GM18870 (cell line): ENCODE measurements around the gene EEF1G.
"Not testable (repeated sequence)": the region's sequence is repeated elsewhere in the genome, so short reads cannot be mapped to it uniquely, and the experiment has no call there.

Experiments used
- ATAC-seq: cut with Tn5 transposase; IDR thresholded peaks from one replicate; pipeline ENCODE4 v1.9.1; 2021; ENCODE audit warnings: moderate library complexity; ENCODE audit not compliant: unreplicated experiment

EEF1G gene, protein sequence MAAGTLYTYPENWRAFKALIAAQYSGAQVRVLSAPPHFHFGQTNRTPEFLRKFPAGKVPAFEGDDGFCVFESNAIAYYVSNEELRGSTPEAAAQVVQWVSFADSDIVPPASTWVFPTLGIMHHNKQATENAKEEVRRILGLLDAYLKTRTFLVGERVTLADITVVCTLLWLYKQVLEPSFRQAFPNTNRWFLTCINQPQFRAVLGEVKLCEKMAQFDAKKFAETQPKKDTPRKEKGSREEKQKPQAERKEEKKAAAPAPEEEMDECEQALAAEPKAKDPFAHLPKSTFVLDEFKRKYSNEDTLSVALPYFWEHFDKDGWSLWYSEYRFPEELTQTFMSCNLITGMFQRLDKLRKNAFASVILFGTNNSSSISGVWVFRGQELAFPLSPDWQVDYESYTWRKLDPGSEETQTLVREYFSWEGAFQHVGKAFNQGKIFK

DNA sequence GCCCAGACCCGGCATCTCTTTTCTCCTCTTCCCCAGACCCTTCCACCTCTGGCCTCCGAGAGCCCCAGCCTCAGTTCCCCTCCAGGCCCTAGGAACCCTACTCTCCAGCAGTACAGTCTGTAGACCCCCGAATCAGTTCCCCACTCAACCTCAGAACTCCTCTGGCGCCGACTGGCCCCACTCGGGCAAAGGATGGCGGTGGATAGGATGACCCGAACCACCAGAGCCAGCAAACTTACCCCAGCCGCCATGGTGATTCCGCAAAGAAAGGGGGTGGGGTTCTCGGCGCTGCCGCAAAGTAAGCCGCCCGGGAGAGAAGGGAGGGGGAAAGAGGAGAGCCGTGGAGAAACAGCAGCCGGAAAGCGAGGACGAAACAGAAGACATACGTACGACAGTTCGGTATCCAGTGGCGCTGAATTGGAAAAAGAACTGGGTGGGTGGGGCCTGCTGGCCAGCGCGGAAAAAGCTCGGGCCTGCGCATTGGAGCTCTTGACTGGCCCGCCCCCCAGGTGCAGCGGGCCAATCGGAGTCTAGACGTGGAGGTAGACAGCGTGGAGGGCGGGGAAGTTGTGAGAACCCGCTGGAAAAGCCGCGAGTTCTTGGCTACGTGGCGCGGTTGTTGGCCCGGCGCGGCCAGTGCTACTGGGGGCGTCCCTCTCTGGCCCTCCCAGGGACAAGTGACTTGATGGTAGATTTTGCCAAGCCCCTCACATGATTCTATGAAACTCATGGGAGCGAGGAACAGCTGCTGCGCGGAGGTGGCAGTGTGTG lies at the start of gene EEF1G:
TSS of gene EEF1G (minus strand) at position 300 of the 771 bp plus-strand sequence. CDS start at position 251, 49 bp downstream.
- peak; percentile 90 for ATAC-seq

DNA sequence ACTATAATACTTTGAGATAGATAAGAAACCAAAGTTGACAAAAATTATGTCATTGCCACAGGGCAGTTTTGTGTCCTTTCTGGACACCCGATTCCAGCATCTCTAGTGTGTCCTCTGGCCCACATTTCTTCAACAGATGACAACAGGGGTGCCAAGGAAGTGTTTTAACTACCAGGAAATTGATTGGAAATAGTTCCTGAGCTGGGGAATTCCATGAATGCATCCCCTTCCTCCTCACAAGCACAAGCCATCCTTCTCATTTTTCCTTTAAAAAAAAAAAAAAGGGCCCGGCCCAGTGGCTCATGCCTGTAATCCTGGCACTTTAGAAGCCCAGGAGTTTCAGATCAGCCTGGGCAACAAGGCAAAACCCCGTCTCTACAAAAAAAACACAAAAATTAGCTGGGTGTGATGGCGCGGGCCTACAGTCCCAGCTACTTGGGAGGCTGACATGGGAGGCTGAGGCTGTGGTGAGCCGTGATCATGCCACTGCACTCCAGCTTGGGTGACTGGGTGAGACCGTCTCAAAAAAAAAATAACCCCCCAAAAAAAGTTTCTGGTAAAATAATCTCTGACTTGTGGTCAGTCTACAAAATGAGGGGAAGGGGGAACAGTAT lies 48.9 kb upstream of the EEF1G start:
- ATAC-seq = no peak

DNA sequence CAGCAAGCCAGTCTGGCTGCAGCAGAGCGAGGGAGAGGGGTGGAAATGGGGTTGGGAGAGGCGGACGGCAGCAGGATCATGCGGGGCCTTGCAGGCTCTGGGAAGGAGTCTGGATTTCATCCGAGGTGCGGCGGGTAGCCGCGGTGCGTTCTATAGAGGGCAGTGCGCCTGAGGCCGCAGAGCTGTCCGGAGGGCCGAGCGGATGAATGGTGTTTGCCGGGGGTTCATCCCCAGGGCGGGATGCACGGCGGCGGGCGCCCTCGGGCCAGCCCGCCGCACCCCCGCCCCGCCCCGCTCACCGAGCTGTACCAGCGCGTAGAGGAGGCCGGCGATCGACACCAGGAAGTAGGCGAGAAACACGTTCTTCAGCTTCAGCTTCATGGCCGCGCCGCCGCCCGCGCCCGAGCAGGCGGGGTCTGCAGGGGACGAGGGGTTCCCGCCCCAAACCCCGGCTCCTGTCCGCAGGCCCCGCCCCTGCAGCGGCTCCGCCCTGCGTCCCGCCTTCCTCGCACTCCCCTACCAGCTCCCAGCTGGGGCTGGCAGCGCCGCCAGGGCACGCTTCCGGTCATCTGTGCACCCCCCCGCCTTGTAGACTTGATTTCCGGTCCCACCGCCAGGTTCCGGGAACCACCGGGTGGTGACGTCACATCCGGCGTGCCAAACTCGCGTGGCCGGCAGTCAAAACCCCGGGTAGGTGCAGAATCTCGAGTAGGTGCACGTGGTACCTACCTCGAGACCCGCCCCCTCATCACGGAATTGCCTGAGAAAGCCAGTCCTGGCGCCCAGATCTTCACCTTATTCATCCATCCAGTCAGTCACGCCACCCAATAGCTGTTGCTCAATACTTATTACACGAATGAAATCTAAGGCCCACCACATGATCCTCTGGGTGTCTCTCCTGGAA lies 48.1 kb upstream of the EEF1G start, which contains the start of gene B3GAT3:
TSS of gene B3GAT3 (minus strand) at position 420 of the 904 bp plus-strand sequence. CDS start at position 381, 39 bp downstream.
- ATAC-seq = peak; percentile 95

DNA sequence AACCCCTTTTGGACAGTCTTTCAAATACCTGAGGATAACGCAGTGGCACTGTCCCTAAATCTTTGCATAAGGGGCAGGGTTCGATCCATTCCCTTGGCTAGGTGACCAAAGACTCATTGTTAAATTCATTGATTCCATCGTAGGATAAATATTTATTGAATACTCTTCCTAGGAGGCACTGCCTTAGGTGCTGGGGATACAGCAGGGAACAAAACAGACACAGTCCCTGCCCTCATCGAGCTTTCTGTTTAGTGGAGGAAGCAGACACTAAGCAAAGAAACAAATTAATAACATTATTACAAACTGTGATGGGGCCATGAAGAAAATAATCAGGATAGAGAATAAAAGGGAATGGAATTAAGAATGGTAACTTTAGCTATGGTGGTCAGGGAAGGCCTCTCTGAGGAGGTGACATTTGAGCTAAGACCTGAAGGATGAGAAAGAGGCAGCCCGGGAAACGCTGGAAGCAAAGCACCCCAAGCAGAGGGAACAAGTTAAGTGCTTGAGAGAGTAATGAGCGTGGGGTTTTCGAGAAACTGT lies 47.4 kb upstream of the EEF1G start:
- ATAC-seq = no peak

DNA sequence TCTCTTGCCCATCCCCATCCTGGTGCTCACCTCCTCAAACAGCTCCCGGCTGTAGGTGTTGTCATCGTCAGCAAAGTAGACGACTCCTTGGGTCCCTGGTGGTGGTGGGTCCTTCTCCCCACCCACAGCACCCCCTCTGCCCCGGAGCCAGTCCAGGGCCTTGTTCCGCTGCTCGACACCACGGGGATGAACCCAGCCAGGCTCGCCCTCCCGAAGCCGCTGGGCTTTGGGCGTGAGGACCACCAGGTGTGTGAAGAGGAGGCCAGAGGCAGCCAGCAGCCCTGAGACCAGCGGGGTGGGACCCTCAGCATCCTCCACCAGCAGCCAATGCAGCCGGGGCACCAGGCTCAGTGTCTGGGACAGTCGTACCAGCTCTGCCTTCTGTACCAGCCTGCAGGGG lies 43.3 kb upstream of the EEF1G start:
- ATAC-seq = not testable (repeated sequence)

DNA sequence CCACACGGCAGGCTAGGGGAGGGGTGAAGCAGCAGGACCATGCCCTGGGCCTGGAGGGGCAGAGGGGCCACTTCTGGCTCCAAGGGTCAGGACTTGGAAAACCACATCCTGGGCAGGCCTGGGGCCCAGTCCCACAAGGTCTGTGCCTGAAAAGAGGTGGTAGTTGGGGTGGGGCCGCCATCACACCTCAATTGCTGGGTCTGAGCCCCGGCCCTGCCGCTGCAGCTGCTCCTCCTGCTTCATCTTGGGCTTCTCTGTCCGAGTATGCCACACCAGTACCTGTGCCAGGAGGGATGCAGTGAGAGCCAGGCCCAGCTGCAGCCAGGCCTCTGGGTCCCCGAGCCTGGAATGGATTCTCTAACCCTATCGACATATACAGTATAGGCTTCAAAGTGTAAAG lies 41.8 kb upstream of the EEF1G start:
- no peak for ATAC-seq

DNA sequence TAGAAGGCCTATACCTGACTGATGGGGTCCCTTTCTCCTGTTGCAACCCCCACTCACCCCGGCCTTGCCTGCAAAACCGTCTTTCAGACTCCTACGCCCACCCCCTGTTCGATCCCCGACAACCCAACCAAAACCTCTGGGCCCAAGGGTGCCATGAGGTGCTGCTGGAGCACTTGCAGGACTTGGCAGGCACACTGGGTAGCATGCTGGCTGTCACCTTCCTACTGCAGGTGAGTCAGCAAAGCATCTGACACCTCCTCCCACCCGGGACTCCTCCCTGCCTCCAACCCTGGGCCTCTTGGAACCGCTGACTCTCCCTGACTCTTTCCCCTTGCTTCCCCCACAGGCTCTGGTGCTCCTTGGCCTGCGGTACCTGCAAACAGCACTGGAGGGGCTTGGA lies 40.6 kb upstream of the EEF1G start:
- no peak for ATAC-seq

DNA sequence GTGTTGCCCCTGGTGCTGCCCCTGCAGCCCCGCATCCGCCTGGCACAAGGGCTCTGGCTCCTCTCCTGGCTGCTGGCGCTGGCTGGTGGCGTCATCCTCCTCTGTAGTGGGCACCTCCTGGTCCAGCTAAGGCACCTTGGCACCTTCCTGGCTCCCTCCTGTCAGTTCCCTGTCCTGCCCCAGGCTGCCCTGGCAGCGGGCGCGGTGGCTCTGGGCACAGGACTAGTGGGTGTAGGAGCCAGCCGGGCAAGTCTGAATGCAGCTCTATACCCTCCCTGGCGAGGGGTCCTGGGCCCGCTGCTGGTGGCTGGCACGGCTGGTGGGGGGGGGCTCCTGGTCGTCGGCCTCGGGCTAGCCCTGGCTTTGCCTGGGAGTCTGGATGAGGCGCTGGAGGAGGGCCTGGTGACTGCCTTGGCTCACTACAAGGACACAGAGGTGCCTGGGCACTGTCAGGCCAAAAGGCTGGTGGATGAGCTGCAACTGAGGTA lies 39.6 kb upstream of the EEF1G start:
- ATAC-seq = no peak

DNA sequence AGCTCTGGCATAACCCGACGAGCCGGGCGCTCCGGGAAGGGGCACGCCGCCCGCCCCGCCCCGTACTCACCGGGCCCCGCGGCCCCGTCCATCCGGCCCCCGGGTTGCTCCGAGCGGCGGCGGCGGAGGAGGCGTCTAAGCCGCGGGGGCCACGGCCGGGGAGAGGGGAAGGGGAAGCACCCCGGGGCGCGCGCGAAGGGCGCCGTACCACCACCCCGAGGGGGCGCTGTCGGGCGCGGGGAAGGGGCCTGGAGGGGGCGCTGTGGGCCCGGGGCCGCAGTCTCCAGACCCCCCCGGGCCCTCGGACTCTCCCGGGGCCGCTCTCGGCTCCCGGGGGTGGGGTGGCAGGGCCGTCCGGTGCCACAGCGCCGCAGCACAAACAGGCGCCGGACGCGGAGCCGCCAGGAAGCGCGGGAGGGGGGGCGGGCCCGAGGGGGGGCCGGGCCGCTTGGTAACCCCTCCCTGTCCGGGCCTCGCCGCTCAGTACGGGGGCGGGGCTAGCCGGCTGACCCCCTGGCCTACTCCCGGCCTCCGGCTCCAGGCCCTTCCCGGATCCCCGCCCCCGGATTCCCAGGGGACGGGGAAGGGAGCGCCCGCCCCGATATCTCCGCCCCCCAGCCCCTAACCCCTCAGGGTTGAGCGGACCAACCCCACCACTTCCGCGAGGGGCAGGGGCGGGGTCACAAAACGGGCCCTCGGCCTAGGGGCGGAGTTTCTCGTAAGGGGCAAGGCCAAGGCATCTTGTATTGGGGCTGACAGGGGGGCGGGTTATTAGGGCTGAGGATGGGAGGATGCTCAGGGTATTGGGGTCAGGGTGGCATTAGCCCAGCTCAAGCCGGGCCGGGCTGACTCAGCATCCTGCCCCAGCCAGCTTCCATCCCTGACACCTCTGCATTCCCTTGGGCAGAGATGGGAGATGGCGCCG lies 38.9 kb upstream of the EEF1G start, which contains the start of the genes EML3 and ROM1:
TSS of gene EML3 (minus strand) at position 410 of the 925 bp plus-strand sequence. CDS start at position 92, 318 bp downstream.
TSS of gene ROM1 (plus strand) at position 892 of the 925 bp plus-strand sequence. CDS start at position 917, 25 bp downstream.
- ATAC-seq = peak; percentile 62

DNA sequence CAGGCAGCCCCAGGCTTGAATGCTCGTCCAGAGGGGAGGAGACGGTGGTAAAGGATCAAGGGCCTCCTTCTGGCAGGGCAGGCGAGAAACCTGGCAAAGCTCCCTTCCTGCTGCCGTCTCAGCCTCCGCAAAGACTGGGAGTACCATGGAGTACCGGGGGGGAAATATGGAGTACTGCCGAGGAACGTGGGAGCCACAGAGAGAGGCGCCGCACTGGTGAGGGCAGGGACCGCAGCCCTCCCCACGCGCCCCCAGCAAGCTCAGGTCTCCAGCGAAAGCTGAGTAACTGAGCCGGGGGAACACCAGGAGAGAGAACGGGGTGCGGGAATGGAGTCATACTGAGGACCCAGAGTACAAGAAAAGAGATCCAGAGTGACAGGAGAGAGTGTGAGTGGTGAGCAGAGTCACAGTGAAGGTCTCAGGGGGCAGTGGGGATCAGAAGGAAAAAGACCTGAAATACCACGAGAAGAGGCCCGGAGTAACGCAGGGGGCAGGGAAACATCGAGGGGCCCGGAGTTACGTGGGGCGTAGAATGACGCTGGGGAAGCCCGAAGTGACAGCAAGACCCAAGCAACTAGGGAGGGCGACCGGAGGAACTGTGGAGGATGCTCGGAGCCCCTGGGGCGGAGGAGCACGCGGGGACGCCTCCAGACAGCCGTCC lies 38.1 kb upstream of the EEF1G start:
- ATAC-seq = peak; percentile 11

DNA sequence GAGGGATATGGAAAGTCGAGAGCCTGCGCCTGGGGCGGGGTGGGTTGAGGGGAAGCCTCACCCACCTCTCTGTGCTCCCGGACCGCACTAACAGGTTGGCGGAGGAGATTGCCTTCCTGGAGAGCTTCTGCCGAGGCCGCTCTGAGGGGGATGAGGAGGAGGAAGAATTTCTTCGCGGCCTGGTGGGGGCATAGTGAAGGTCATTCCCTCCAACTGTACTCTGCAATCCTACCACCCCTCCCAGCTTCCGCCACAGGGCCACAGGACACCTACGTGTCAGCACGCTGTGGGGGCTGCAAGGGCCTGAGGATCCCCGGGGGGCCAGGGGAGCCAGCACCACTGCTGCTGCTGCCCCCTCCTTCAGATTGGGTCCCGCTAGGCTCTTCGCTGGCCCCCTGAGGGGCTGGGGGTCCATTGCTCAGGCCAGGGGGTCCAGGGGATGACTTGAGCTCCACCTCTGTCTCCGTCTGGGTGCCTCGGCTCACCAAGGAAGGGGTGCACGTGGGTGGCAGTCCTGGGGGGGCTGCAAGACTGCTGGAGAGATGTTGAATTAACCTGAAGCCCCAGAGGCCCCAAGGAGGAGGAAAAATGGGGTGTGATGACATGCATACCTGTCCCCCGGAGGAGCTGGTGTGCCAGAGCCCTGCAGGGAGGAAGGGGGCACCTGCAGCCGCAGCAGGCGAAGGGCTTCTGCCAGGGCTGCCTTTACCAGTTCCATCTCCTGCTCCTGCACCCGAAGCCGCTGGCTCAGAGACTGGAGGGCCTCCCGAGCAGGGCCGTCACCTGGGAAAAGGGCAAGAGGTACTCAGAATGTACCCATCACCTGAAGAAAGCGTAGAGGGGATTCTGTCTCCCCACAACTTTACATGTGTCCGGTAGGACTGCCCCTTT lies 37.4 kb upstream of the EEF1G start:
- ATAC-seq = no peak

DNA sequence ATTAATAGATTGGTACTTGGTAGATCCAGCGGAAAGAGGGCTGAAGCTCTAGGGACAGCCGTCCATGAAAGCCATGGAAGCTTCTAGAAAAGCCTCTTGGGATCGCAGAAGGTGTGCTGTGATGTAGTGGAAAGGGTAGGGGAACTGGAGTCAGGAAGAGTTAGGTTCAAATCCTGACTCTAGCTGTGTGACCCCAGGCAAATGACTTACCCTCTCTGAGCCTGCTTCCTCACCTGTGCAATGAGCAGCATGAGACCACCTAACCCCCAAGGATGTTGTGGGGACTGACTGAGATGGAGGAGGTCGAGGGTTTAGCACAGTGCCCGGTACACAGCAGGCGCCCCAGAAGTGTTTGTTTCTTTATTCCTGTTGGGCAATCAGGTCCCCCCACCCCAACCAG lies 36.7 kb upstream of the EEF1G start:
- no peak for ATAC-seq

DNA sequence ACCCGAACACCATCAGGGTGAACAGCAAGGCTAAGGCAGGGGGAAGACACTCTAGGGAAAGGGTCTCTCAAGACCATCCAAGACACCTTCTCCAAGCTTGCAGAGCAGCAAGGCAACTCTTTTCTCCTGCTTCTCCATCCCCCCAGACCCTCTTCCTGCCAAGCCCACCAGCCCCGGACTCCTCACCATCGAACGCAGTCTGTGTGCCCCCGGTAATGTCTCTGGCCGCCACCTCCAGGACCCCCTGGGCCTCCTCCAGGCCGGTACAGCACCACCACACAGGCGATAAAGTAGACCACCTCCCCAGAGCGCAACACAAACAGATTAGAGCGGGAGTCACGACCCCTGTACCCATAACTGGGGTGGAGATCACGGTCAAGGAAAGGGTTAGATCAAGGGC lies 35.1 kb upstream of the EEF1G start:
- no peak for ATAC-seq

DNA sequence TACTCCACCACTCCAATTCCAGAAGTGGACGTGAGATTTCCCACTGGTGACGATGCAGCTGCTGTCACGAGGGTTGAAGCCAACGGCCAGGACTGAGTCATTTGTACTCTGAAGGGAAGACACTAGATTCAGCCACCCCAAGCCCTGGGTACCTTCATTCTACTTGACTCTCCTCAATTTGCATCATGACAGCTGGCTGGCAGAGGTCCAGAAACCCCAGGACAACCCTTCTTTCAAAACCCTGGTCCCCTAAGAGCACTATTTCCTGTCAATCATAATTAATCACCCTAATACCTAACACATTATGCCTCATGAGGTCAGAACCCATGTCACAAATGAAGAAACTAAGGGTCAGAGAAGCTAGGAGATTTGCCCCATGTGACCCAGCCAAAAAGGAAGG lies 34.0 kb upstream of the EEF1G start:
- ATAC-seq = no peak

DNA sequence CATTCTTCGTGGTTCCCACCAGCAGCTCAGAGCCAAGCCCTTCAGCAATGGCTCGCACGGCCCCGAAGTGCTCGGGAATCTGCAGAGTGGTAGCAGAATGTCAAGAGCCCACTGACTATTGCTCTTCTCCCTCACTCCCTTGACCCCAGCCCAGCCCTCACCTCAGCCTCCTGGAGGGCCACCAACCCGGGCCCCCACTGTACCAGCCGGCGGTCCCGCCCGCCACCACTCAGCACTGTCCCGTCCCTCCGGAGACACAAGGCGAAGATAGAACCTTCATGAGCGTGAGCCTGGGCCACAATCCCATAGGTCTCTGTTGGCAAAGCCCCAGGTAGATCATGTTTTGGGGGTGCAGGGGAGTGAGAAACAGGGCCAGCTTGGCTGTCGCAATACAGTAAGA lies 32.2 kb upstream of the EEF1G start:
- no peak for ATAC-seq

DNA sequence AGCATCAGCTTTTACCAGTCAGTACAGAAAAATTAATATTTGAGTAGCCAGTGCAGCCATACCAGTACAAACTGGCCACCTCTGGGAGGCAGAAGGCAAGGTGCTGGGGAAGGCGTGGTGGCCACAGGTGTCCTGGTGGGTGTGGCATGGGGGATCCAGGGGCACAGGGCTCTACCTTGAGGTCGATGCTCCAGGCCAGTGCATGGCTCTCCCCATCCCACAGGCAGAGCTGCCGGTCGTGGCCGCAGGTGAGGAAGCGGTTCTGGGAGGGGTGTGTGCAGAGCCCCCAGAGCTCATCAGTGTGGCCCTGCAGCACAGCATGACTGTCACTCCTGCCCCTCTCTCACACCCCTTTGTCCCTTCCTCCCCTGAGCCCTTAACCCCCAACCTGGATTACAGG lies 31.8 kb upstream of the EEF1G start:
- ATAC-seq = no peak

DNA sequence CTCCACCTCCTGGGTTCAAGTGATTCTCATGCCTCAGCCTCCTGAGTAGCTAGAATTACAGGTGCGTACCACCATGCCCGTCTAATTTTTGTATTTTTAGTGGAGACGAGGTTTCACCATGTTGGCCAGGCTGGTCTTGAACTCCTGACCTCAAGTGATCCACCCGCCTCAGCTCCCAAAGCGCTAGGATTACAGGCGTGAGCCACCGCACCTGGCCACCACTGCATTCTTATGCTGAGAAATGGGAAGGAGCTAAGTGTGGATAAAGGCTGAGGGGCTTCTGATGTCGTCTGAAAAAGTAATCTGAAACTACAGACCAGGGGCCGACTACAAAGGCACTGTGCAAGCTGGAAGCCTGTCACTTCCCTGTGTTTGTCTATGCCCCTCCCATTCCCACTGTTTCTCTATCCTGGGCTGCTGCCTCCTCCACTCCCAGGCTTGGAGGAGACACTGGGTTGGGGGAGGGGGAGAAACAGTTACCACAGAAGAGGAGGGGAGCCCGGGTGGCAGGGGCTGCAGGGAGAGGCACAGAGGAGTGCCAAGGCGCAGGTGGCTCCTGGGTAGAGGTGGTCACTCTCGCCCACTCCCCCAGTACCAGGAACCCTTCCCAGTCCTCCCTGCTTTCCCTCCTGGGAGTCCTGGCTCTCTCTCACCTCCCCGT lies 30.9 kb upstream of the EEF1G start:
- ATAC-seq = no peak
